BLaER1 treated with 17β-estradiol and CSF1 and Interleukin-3, amounts not matched to agents 10 nM and 100 nM (cell line): Measurements from ENCODE around the gene APPBP2.

Experiments used
- H3K27ac ChIP-seq, 11 experiments: shearing (Covaris generic); formaldehyde crosslinking; 2 replicates each; pipeline ENCODE4 v1.8.1; 2022
- H3K27me3 ChIP-seq, 11 experiments: shearing (Covaris generic); formaldehyde crosslinking; 2 replicates each; pipeline ENCODE4 v1.8.1; 2022
- H3K36me3 ChIP-seq, 11 experiments: shearing (Covaris generic); formaldehyde crosslinking; 2 replicates each; pipeline ENCODE4 v1.8.1; 2022
- H3K4me1 ChIP-seq, 10 experiments: shearing (Covaris generic); formaldehyde crosslinking; 2 replicates each; pipeline ENCODE4 v1.8.1; 2022
- H3K4me2 ChIP-seq, 11 experiments: shearing (Covaris generic); formaldehyde crosslinking; 2 replicates each; pipeline ENCODE4 v1.8.1; 2022
- H3K4me3 ChIP-seq, 10 experiments: shearing (Covaris generic); formaldehyde crosslinking; 2 replicates each; pipeline ENCODE4 v1.8.1; 2022
- H3K9ac ChIP-seq, 11 experiments: shearing (Covaris generic); formaldehyde crosslinking; 2 replicates each; pipeline ENCODE4 v1.8.1; 2022
- H3K9me3 ChIP-seq, 11 experiments: shearing (Covaris generic); formaldehyde crosslinking; replicated peaks in 1 of 11; 2 replicates each; pipeline ENCODE4 v1.8.1; 2022
- H4K20me1 ChIP-seq, 11 experiments: shearing (Covaris generic); formaldehyde crosslinking; 2 replicates each; pipeline ENCODE4 v1.8.1; 2022
- Cebpa-rat ChIP-seq, 11 experiments: shearing (Covaris generic); IDR thresholded peaks; 2 replicates each; pipeline ENCODE4 v1.8.1; 2022

Gene APPBP2

GRCh38 chr17:60393840-60394723 is 132.0 kb downstream of the APPBP2 start:
- H3K9ac ChIP-seq = peak overlapping the region in 3 of 11 experiments; percentile 39 to 98 (median 97); a peak in 3 of 22 replicates
- TF ChIP-seq Cebpa-rat (IDR thresholded peaks at IDR 0.05) = no peak
- H4K20me1 ChIP-seq = peaks cover 0 to 22% (median 12%) of the 10 kb centered on the region in 11 experiments; a peak in 13 of 22 replicates
- H3K4me1 ChIP-seq = peaks cover 71 to 86% (median 78%) of the 10 kb centered on the region in 10 experiments
- H3K36me3 ChIP-seq = peaks cover 0 to 2% (median 0%) of the 10 kb centered on the region in 11 experiments; a peak in 1 of 22 replicates
- no peaks in the 10 kb centered on the region for H3K27me3 ChIP-seq
- peak overlapping the region in 2 of 10 experiments; percentile 89 to 95; a peak in 2 of 20 replicates for H3K4me3 ChIP-seq
- no peaks in the 10 kb centered on the region for H3K9me3 ChIP-seq
- peak overlapping the region; percentile 78 to 98 (median 90); a peak in 19 of 22 replicates for H3K4me2 ChIP-seq
- peak overlapping the region in 8 of 11 experiments; percentile 24 to 98 (median 96); a peak in 16 of 22 replicates for H3K27ac ChIP-seq
